Endothelial cell (in vitro differentiated cells): Measurements from ENCODE around the gene CRYL1. TPM values are rescaled to one million over a fixed set of nuclear protein-coding genes. Genes with fewer than 3 reads are reported as not detected.

Experiments used
- DNase-seq: peaks from one replicate; pipeline ENCODE4 v3.0.0; 2021; ENCODE audit warnings: low spot score
- H3K27ac Mint-ChIP-seq: one replicate; pipeline ENCODE4 v1.8.0; 2021; ENCODE audit warnings: mixed read lengths, inconsistent platforms; ENCODE audit not compliant: unreplicated experiment
- H3K27me3 Mint-ChIP-seq: one replicate; pipeline ENCODE4 v1.8.0; 2021; ENCODE audit warnings: mild to moderate bottlenecking, moderate library complexity, mixed read lengths, inconsistent platforms; ENCODE audit not compliant: unreplicated experiment
- H3K36me3 Mint-ChIP-seq: one replicate; pipeline ENCODE4 v1.8.0; 2021; ENCODE audit warnings: mild to moderate bottlenecking, low read depth, mixed read lengths, inconsistent platforms; ENCODE audit not compliant: unreplicated experiment
- H3K4me1 Mint-ChIP-seq: one replicate; pipeline ENCODE4 v1.8.0; 2021; ENCODE audit warnings: mild to moderate bottlenecking, mixed read lengths, inconsistent platforms; ENCODE audit not compliant: unreplicated experiment
- H3K4me3 Mint-ChIP-seq: one replicate; pipeline ENCODE4 v1.8.0; 2021; ENCODE audit warnings: mild to moderate bottlenecking, mixed read lengths, inconsistent platforms; ENCODE audit not compliant: unreplicated experiment
- H3K9me3 Mint-ChIP-seq: one replicate; pipeline ENCODE4 v1.8.0; 2021; ENCODE audit warnings: mixed read lengths, inconsistent platforms; ENCODE audit not compliant: unreplicated experiment
- CTCF ChIP-seq: fragments of 200-600 bp; sonication (generic); IDR thresholded peaks from one replicate; pipeline ENCODE4 v1.5.0; 2021; ENCODE audit warnings: antibody characterized with exemption; ENCODE audit not compliant: unreplicated experiment
- total RNA-seq: library from RNA; stranded (reverse); fragmentation: NEBNext Ultra II Directional; extraction: Animal tissue kit (Norgen Biotek cat#: 25700); gene quantifications from one replicate; pipeline ENCODE4 v1.2.1, GENCODE V29; 2021; ENCODE audit not compliant: unreplicated experiment

CRYL1 gene
- total RNA-seq, 1 donor from 2014 or later = 4.8 TPM

- H3K36me3 Mint-ChIP-seq = no peaks in the 10 kb centered on the region
- no peak overlapping the region for H3K27ac Mint-ChIP-seq
- TF ChIP-seq CTCF = no peak
- peaks cover 2% of the 10 kb centered on the region for H3K27me3 Mint-ChIP-seq
- H3K9me3 Mint-ChIP-seq = no peaks in the 10 kb centered on the region
- no peak for DNase-seq
- H3K4me1 Mint-ChIP-seq = no peaks in the 10 kb centered on the region
- no peak overlapping the region for H3K4me3 Mint-ChIP-seq
Observed at GRCh38 chr13:20550799-20551198, 25.1 kb upstream of the CRYL1 start.

DNA sequence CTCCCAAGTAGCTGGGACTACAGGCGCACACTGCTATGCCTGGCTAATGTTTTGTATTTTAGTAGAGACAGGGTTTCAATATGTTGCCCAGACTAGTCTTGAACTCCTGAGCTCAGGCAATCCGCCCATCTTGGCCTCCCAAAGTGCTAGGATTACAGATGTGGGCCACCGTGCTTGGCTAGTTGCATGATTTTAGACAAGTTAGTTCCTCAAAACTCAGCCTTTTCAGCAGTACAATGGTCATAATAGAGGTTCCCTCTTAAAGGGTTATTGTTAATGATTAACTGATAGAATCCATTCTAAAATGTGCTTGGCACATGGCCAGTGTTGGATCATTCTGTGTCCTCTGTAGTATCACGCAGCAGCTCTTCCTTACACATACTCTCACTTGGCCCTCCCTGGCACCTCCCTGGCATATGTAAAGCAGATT lies 21.8 kb upstream of the CRYL1 start:
- DNase-seq = no peak
- H3K9me3 Mint-ChIP-seq = no peaks in the 10 kb centered on the region
- no peaks in the 10 kb centered on the region for H3K36me3 Mint-ChIP-seq
- H3K27me3 Mint-ChIP-seq = peaks cover 2% of the 10 kb centered on the region
- no peak overlapping the region for H3K27ac Mint-ChIP-seq
- H3K4me3 Mint-ChIP-seq = no peak overlapping the region
- no peaks in the 10 kb centered on the region for H3K4me1 Mint-ChIP-seq
- no peak for TF ChIP-seq CTCF

- peaks cover 2% of the 10 kb centered on the region for H3K27me3 Mint-ChIP-seq
- no peaks in the 10 kb centered on the region for H3K36me3 Mint-ChIP-seq
- no peak overlapping the region for H3K4me3 Mint-ChIP-seq
- H3K27ac Mint-ChIP-seq = no peak overlapping the region
- H3K4me1 Mint-ChIP-seq = no peaks in the 10 kb centered on the region
- no peak for TF ChIP-seq CTCF
- no peaks in the 10 kb centered on the region for H3K9me3 Mint-ChIP-seq
- no peak for DNase-seq
Observed at GRCh38 chr13:20546556-20546955, 20.9 kb upstream of the CRYL1 start.

GRCh38 chr13:20544201-20544923 lies 18.7 kb upstream of the CRYL1 start:
- no peak overlapping the region for H3K4me3 Mint-ChIP-seq
- H3K36me3 Mint-ChIP-seq = no peaks in the 10 kb centered on the region
- TF ChIP-seq CTCF = no peak
- H3K9me3 Mint-ChIP-seq = no peaks in the 10 kb centered on the region
- DNase-seq = no peak
- peaks cover 2% of the 10 kb centered on the region for H3K27me3 Mint-ChIP-seq
- H3K4me1 Mint-ChIP-seq = no peaks in the 10 kb centered on the region
- H3K27ac Mint-ChIP-seq = no peak overlapping the region

GRCh38 chr13:20536992-20537391 lies 11.3 kb upstream of the CRYL1 start:
- Mint-ChIP-seq H3K27ac (no peak overlapping the region), H3K27me3 (no peaks in the 10 kb centered on the region), H3K9me3 (no peaks in the 10 kb centered on the region), H3K36me3 (no peaks in the 10 kb centered on the region), H3K4me3 (no peak overlapping the region), H3K4me1 (no peaks in the 10 kb centered on the region)
- DNase-seq = no peak
- TF ChIP-seq CTCF = no peak
